AG04450 (cell line): Measurements from ENCODE around the gene BCAR1. TPM values are rescaled to one million over a fixed set of nuclear protein-coding genes. Genes with fewer than 3 reads are reported as not detected.
"Not testable (repeated sequence)": the region's sequence is repeated elsewhere in the genome, so short reads cannot be mapped to it uniquely, and the experiment has no call there.

Experiments used
- CTCF ChIA-PET: fragments of 300-600, 350-600 bp; formaldehyde crosslinking; extraction: SDS; loops from one replicate; lab custom pipeline; 2022; ENCODE audit warnings: antibody characterized with exemption, inconsistent platforms; lab: Charles Lee
- POLR2A ChIA-PET: fragments of 350-600 bp; formaldehyde crosslinking; extraction: SDS; loops from one replicate; lab custom pipeline; 2021; ENCODE audit warnings: antibody characterized with exemption, inconsistent platforms; lab: Yijun Ruan, JAX
- DNase-seq: peaks from one replicate; pipeline ENCODE4 v3.0.0-alpha.2; 2011; ENCODE audit warnings: low read depth, low spot score
- H3K27ac ChIP-seq: one replicate; pipeline ENCODE4 v1.5.1; 2012; ENCODE audit warnings: low read depth, low read length, control low read depth
- H3K27me3 ChIP-seq: one replicate; pipeline ENCODE4 v1.6.0; 2012; ENCODE audit warnings: low read length; ENCODE audit not compliant: control insufficient read depth, insufficient read depth
- H3K4me3 ChIP-seq: 2 replicates; pipeline ENCODE4 v1.5.1; 2011; ENCODE audit warnings: mild to moderate bottlenecking, low read depth, low read length, control low read depth
- H3K9me3 ChIP-seq: 2 replicates; pipeline ENCODE4 v1.5.1; 2012; ENCODE audit warnings: low read length; ENCODE audit not compliant: control insufficient read depth, insufficient read depth
- CTCF ChIP-seq: IDR thresholded peaks from 2 replicates; pipeline ENCODE4 v1.5.1; 2011; ENCODE audit warnings: low read depth, low read length, control low read depth, inconsistent platforms
- polyA plus RNA-seq: library from polyadenylated mRNA; depleted of rRNA; stranded (reverse); fragments of >200 nt; gene quantifications from 2 replicates; pipeline ENCODE4 v1.2.3, GENCODE V29; 2011

BCAR1 gene
- polyA plus RNA-seq, 1 experiment = 16.1 TPM

- Histone ChIP-seq H3K27me3 (no peaks in the 10 kb centered on the region), H3K4me3 (no peak overlapping the region), H3K27ac (peak overlapping the region; percentile 100), H3K9me3 (no peaks in the 10 kb centered on the region; the same call in 1 of the 2 replicates)
- POLR2A ChIA-PET = interaction anchor here (0.8 to 1.4 kb wide), 4 partner anchors 10 to 134 kb away, joined by 3 to 8 read pairs (median 6); no protein-coding TSS in a partner anchor
- TF ChIP-seq CTCF = no peak
- CTCF ChIA-PET = interaction anchor here (1.9 kb wide), 1 partner anchor 12 kb away, joined by 6 read pairs; no protein-coding TSS in a partner anchor
- DNase-seq = no peak
Measured at GRCh38 chr16:75244225-75244809, 7.1 kb downstream of the BCAR1 start.

GRCh38 chr16:75243667-75244224 is 7.7 kb downstream of the BCAR1 start:
- POLR2A ChIA-PET = interaction anchor here (0.8 kb wide), 1 partner anchor 11 kb away, joined by 4 read pairs; no protein-coding TSS in a partner anchor
- Histone ChIP-seq H3K27me3 (no peaks in the 10 kb centered on the region), H3K27ac (peak overlapping the region; percentile 100), H3K9me3 (no peaks in the 10 kb centered on the region; the same call in 1 of the 2 replicates), H3K4me3 (no peak overlapping the region)
- CTCF ChIA-PET = interaction anchor here (1.1 to 1.9 kb wide), 4 partner anchors 10 to 158 kb away, joined by 3 to 6 read pairs (median 4); no protein-coding TSS in a partner anchor
- TF ChIP-seq CTCF = no peak
- DNase-seq = no peak

GRCh38 chr16:75242436-75243078 is 8.9 kb downstream of the BCAR1 start:
- not testable (repeated sequence) for H3K27me3 ChIP-seq, H3K9me3 ChIP-seq, H3K4me3 ChIP-seq, H3K27ac ChIP-seq, DNase-seq
- CTCF ChIA-PET = interaction anchor here (1.1 to 1.3 kb wide), 3 partner anchors 9 to 159 kb away, joined by 3 to 5 read pairs (median 3); no protein-coding TSS in a partner anchor
- POLR2A ChIA-PET = interaction anchor here (0.6 kb wide), 1 partner anchor 9 kb away, joined by 3 read pairs; no protein-coding TSS in a partner anchor

GRCh38 chr16:75241955-75242354 is 9.5 kb downstream of the BCAR1 start:
- ChIA-PET POLR2A (interaction anchor here (0.6 kb wide), 1 partner anchor 8 kb away, joined by 3 read pairs; no protein-coding TSS in a partner anchor), CTCF (no interaction called here)
- no peak for DNase-seq
- no peak for TF ChIP-seq CTCF
- Histone ChIP-seq H3K9me3 (no peaks in the 10 kb centered on the region; the same call in 1 of the 2 replicates), H3K27me3 (no peaks in the 10 kb centered on the region), H3K4me3 (no peak overlapping the region), H3K27ac (peak overlapping the region; percentile 31)

GRCh38 chr16:75241412-75241811 is 10.0 kb downstream of the BCAR1 start:
- Histone ChIP-seq H3K27me3 (no peaks in the 10 kb centered on the region), H3K4me3 (no peak overlapping the region), H3K27ac (peak overlapping the region; percentile 31), H3K9me3 (no peaks in the 10 kb centered on the region; the same call in 1 of the 2 replicates)
- ChIA-PET POLR2A (no interaction called here), CTCF (no interaction called here)
- no peak for TF ChIP-seq CTCF
- DNase-seq = no peak

GRCh38 chr16:75240633-75241032 is 10.8 kb downstream of the BCAR1 start:
- CTCF ChIA-PET, H3K4me3 ChIP-seq, H3K27ac ChIP-seq, H3K27me3 ChIP-seq, DNase-seq, H3K9me3 ChIP-seq: not testable (repeated sequence)
- POLR2A ChIA-PET = interaction anchor here (0.6 kb wide), 1 partner anchor 15 kb away, joined by 8 read pairs; no protein-coding TSS in a partner anchor
